NCI-H1092 (cell line): ENCODE results near the gene ARHGAP15.

Source experiments
- DNase-seq: peaks from one replicate; lab custom pipeline; 2025; lab: John Stamatoyannopoulos, UW

The ARHGAP15 gene

DNA sequence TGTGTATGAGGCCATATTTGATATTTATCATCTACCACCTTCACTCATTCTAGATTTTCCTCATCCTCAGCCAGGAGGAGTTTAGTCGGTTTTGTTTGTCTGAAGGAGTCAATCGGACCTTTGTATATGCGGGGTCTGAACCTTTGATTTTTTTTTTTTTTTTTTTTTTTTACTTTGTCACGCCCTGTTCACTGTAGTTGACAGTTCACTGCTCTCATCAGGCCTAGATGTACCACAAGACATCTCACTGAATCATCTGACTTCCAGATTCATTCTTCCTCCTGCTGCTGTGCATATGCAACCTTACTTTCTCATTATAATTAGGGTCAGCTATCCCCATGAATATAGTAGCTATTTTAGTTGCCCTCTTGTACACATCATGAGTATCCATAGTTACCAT, 133.2 kb downstream of the ARHGAP15 start:
- no peak for DNase-seq

DNA sequence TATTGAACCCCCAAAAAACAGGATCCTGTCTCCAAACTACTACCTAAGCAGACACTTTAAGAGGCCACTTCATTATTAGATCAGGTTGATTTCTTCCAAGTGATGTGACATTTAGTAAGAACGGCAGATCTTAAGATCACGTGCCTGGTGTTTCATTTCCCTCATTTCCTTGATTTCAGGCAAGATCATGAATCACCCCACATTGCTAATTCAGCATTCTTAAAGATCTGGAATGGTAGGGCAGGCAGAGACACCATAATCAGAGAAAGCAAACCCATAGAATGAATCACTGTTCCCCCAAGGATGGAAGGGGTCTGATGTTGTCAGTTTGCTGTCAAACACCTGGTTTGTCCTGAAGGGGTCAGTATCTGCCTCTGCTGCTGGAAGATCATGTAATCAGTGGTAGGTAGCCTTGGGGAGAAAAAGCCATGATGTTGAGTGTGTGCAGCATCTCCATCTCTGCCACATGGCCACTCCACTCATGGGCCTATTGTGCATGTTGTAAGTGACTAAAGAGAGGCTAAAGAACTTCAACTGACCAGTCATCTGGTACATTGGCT, 133.9 kb downstream of the ARHGAP15 start:
- DNase-seq = no peak

DNA sequence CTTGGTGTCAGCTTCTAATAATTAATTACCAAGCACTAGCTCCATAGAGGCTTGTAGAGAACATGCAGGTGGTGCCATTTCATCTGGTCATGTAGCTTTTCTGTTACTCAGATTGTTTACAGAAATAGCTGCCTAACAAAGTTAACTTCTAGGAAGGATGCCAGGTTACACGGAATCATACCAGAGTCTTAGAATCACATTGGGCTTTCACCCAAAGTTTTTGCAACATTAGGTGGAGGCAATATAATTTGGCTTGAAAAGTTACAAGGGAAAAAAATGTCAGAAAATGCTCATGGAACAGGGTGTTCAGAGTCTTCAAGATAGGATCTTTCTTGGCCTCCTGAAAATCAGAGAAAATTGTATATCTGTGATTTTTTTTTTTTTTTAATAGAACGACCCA, 135.6 kb downstream of the ARHGAP15 start:
- no peak for DNase-seq

DNA sequence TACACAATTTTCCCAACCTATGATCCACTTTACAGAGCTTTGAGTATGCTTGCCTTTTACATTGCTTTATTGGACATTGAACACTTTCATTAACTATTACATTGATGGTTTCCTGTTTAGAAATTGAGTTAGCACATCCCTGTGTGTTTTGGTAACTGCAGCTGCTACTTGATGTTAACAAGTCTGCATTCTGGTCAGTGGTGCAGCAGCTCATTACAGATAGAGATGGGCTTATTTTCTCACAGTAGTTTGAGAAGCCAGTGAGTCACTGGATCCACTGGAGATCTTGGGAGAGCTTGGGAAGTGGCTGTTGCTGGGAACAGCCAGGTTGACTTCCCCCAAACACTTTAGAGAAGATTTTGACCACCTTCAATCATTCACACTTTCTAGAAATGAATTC, 150.5 kb downstream of the ARHGAP15 start:
- no peak for DNase-seq

DNA sequence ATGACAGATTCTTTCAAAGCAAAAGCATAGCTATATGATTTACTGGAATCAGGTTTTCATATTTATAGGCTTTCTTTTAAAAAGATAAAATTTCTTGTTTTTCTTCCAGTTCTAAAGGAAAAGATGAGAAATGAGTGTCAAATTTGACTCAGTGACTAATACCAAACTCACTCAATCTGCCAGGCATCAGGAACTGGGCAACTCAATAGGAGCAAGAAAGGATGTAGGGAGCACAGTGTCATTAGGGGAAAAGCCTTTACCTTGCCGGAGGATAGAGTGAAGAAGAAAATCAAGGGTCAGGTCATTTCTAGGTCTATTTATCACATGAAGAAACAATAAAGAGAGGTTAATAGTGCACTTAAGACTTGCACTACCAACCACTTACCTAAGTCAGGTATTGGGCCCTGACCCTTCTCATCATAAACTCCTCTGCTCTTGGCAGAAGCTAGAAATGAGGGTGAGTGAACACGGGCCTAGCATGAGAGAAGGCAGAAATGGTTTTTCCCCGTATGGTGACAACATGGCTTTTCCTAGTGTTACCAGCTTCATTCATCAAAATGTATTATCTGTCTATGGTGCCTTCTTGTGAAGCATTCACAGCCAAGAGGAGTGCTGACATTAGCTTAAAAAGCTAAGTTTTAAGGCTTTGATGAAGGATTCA, 151.0 kb downstream of the ARHGAP15 start:
- DNase-seq = no peak

DNA sequence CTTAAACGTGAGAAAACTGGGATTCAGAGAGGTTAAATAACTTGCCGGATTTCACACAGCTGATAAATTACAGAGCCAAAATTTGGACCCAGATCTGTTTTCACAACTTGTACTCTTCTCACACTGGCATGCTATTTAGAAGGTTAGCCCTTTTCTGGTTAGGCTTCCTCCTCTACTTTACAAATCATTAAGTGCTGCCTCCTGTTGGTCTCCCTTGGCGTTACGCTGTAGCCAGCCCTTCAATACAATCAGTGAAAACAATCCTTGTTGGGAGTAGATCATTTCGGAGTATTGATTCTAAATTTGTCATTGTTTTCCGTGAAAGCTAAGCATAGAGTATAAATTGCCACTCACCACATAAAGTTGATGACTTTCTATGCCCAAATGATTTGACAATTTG, 153.5 kb downstream of the ARHGAP15 start:
- no peak for DNase-seq

DNA sequence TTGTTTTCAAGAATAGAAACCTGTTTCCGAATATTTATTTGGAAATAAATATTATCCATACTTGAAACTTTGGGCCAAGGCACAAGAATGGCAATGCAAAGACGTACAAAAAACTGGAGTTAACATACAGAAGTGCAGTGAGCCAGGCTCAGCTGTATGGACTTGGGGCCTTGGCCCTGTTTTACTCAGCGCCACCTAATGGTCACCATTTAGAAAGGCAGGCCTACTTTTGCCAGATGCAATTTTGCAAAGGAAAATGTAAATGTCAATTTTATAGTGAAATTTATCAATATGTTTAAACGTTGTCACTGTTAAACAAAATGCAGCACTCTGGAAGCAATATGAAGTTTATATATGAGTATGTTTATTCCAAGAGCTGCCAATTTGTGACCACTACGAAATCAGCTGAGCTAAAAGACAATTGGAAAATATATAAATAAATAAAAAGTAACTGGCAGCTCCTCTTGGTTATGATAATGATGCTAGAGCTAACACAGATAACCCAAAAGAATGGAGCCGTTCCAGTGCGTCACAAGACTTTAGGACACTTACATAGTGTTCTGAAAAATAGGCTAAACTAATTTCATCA, 155.0 kb downstream of the ARHGAP15 start:
- no peak for DNase-seq

DNA sequence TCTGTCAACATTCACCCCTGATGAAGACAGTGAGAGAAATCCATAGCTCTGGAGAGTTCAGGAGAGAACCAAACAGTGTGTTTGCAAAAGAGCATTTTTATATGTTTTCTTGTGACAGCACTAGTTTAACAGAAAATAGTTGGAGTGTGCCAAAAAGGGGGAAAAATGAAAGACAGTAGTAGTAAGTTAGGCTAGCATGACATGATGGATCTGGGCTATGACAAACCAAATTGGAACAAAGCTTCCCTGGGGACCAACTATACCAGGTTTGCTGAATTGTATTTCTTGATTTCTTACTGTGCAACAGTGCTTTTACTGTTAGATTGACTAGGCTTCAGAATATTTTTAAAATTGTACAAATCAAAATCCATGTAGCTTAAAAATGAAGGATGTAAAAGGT, 159.8 kb downstream of the ARHGAP15 start:
- no peak for DNase-seq

DNA sequence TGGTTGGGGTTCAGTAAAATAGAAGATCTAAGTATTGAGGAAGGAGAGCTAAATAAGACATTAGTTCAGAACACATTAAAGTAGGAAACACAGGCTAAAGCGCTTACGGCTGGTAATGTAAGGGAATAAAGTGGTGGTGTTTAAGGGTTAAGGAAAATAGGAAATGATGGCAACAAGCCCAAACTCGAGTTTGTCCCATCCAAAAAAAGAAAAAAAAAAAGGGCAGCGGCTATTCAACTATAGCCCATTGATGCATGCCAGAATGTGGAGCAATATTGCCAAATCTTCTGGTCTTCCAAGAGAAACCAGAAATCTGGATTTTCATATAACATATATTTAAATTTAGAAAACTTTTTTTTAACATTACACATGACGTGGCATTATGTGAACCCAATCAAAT, 161.0 kb downstream of the ARHGAP15 start:
- DNase-seq = no peak

DNA sequence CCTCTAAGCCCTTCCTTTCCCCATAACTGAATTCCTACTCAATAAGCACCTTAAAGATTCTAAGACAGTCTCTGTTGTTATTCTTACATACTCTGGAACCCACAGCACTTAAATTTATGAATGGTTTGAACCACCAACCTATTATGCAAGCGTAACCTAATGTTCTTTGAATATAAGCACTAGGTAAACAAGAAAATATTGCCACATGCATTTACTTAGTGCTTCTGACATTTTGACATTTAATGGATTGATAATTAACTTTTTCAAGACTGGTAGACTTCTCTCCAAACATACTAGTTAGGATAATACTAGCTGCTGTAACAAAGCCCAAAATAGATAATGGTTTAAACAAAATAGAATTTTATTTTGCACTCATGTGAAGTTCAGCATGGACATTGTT, 164.8 kb downstream of the ARHGAP15 start:
- no peak for DNase-seq

DNA sequence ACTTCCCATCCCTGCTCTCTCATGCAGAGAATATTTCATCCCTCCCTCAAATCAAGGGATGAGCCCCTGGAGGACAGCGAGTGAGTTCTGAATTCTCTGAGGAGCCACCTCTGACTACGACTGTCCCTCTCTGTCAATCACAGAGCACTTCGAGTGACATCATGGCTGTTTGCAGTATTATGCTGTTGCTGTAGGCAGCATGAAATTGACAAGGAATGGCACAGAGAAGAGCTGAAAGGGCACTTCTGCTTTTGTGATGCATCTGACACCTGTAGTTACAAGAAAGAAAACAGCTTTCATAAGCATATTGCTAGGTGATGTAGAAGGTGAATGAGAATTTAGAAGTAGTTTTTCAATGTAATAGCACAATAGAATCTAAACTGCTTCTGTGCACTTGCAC, 166.9 kb downstream of the ARHGAP15 start:
- DNase-seq = no peak

DNA sequence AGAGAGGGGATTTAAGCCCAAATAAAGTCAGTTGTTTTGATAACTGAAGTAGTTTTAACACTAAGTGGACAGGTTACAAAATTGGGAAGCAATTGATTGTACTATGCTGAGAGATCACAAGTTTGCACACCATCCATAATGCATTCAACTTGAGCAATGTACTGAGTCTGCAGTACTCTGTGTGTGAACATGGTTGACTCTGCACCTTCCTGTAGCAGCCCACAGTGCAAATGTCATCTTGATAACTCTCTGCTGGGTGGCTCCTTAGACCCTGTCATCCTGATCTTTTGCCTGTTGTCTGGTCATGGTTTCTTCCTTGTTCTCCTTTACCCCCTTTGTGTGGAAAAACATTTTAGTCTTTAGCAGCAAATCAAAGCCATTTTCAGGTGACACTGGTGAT, 168.0 kb downstream of the ARHGAP15 start:
- no peak for DNase-seq

DNA sequence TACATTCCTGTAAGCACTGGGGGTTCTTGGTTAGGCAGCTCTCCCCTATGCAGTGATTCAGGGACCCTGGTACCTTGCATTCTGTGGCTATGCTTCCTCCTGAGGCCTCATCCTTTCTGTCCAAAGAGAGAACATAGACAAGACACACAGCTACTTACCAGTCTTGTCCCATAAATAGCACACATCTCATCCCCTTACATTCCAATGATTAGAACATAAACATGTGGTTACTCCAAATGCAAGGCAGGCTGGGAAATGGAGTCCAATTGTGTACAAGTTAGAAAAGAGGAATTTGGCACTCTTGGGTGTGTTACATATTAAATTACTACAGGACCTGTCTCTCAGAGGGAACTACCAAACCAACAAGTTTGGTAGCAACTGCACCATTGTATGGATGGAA, 171.3 kb downstream of the ARHGAP15 start:
- no peak for DNase-seq

DNA sequence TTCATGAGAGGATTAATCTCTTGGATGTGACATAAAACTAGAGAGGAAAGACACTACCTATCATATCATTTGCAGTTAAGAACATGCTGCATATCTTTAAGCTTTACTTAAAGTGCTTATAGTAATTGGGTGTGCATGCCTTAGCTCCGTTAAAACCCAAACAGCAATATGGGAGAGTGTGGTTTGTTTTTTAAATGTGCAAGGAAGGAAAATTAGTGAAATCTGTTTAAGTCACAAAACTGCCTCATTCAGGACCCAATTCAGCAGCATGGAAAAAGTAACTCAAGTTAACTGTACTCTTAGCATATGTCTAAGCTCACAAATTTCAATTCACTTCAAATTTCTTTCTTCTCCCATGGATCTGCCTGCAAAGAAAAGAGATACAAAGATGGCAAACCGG, 182.2 kb downstream of the ARHGAP15 start:
- no peak for DNase-seq

DNA sequence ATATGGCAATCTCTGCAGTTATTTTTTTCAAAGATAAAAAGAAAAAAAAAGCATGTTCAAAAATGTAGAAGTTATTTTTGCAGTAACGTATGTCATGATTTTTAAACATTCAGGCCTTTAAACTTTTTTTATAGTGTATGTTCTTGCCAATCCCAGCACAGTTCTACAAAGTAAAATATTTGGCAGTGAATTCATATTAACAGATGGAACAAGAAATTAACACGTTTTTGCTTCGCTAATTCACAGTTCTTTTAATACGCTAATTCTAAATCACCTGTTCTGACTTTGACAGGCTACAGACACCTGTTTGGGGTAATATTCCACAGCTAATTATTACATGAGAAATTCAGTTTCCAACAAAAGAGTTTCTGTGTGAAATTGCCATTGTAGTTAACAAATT, 183.2 kb downstream of the ARHGAP15 start:
- DNase-seq = no peak

DNA sequence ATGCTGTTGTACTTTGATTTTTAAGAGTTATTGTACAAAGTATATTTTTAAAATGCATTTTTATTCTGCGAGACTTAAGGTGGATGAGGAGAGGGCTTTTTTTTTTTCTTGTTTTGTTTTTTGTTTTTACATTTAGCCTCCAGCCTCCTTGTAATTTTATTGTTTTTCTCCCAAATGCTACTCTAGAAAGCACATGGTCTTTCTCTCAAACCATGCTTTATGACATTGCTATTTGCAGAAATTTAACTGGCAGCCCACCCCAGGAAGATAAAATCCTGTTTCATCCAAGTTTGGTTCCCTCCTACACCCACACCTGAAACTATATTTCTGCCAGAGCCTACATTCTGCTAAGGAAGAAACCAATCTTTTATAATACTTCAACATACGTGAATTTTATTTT, 184.6 kb downstream of the ARHGAP15 start:
- DNase-seq = no peak

DNA sequence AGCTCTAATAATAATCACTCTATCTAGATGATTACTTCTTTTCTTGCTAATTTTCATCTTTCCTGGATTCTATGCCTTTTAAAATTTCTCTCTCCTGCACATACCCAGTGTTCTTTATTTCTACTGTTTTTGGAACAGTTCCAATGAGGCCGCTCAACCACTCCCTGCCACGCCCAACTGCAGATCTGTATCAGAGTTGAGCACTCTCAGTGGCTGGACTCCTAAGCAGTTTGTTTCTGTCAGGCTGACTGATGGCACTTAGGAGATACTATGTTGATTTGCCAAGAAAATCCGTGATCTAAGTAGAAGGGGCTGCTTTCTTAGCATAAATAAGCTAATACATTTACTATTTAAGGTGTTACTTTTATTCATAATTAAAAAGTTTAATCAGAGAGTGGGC, 192.8 kb downstream of the ARHGAP15 start:
- no peak for DNase-seq

DNA sequence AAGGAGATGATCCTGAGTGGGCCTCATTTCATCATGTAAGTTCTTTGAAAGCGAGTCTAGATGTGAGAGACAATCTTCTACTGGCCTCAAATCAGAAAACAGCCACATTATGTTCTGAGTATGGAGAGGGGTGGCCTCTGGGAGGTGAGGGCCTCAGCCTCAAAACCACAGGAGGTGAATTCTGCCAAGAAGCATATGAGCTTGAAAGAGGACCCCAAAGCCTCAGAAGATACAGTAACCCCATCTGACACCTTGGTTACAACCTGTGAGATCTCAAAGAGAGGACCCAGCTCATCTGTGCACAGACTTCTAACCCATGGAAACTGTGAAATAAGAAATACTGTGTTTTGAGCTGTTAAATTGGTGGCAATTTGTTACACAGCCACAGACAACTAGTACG, 200.1 kb downstream of the ARHGAP15 start:
- no peak for DNase-seq

DNA sequence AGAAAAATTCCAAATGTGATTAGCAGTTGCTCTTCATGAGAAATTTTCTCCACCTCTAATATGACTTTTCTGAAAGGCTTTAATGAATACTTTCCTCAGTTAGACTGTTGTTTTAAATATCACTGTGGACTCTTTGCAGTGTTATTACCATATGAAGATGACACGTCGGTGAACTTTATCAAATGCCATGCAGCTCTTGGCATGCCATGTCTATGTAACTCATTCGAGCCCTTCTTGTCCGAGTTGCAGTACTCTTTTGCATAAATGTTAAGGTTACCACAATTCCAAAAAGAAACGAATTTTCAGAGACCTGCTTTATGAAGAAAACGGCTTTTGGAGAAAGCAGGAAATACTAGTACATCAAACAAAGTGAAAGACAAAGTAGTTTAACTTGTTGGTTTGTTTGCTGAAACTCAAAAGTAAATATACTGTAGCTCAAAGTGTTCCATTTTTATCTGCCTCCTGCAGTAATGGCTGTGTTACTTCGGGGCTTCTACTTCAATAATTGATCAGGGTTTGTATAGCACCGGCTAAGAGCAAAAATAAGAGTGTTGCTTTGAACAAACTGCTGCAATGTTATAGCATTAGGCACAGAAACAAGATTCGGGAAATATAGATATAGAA, 204.1 kb downstream of the ARHGAP15 start:
- no peak for DNase-seq

DNA sequence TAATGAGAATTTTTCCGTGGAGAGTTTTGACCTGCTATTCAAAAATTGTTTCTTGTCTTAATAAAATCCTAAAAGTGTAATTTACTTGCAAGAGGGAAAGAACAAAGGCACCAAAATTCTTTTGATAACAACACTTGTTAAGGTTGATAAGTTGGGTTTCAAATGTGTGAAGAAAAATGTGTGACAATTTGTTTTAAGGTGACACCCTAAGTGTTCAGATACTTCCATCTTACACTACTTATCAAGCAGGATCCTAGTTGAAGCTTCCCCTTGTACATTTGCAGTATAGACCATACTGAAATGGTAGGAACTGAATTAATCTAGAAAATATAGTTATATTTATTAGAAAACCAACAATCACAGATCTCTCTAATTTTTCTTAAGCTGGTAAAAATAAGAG, 204.6 kb downstream of the ARHGAP15 start:
- DNase-seq = no peak

DNA sequence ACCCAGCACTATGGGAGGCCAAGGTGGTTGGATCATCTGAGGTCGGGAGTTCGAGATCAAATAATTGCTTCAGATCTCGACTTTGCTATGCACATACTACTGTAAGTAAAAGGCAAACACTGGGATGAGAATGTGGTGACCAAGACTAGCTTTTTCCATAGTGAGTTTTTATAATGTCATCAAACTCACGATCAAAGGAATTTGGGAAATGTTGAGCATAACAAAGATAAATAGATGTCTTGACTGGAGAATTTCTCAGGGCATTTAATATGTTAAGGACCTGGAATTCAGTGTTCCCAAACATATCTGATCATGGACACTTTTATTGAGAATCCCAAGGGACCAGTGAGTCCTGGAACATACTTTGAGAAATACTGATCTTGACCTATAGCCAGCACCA, 205.6 kb downstream of the ARHGAP15 start:
- no peak for DNase-seq

DNA sequence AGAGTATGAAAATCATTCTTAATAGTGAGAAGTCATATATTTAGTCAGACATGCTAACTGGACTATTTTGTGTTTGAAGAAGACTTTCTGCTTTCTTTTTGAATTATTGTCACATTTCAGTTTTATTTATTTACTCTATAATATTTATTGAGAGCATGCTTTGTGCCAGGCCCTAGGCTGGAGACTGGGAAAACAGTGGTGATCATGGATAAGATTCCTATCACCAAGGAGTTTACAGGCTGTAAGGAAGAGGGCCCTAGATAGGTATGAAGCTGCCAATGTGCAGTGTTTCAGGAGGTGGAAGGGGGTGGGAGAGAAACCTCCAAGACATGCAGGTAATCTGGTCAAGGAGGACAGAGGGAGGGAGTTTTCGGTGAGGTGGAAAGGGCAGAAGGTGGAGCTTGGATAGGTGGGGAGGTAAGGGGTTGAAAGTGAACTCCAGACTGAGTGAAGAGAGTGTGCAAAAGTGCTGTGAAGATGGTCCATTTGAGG, 207.5 kb downstream of the ARHGAP15 start:
- no peak for DNase-seq

DNA sequence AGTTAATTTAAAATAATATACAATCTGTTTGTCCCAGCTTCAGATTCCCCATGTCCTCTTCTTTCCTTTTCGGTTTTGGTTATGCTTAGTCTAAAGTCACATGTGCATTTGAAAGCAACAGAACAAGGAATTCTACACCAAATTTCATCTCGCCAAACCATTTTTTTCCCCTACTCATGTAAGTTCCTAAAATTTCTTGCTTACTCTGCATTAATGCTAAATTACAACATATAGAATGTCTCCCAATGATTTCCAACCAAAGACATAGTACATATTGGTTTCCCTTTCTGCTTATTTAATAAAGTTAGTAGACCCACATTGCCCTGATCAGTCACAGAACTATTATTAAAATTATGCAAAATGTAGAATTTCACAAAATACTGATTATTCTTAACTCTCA, 212.3 kb downstream of the ARHGAP15 start:
- DNase-seq = no peak
